H1 (cell line): Measurements from ENCODE around the gene OSTC. TPM values are rescaled to one million over a fixed set of nuclear protein-coding genes. Genes with fewer than 3 reads are reported as not detected.

Experiments
- CTCF ChIA-PET: fragments of 300-600 bp; sonication (Branson Sonifier 250); formaldehyde crosslinking; loops from one replicate; lab custom pipeline; 2021; ENCODE audit not compliant: partially characterized antibody; lab: Charles Lee
- POLR2A ChIA-PET: fragments of 300-600 bp; sonication (Branson Sonifier 250); formaldehyde crosslinking; loops from one replicate; lab custom pipeline; 2021; ENCODE audit warnings: inconsistent platforms; ENCODE audit not compliant: partially characterized antibody; lab: Charles Lee
- DNase-seq, 2 experiments: peaks; one replicate each; pipeline versions ENCODE4 v3.0.0 to v3.0.0-alpha.2; 2010 to 2022; ENCODE audit warnings: low spot score in 2 of 2, low read depth in 1 of 2, mixed read lengths in 1 of 2
- FAIRE-seq: peaks from 2 replicates; lab custom pipeline; 2011; peaks lifted over from hg19 to GRCh38; lab: Jason Lieb, UNC
- H2AFZ ChIP-seq: 2 replicates; pipeline ENCODE4 v1.8.1; 2012; ENCODE audit warnings: low read length, inconsistent platforms
- H2AK5ac ChIP-seq: 2 replicates; pipeline ENCODE4 v1.6.1; 2013; ENCODE audit warnings: low read depth, low read length
- H2BK120ac ChIP-seq: replicated peaks from 2 replicates; pipeline ENCODE3; 2013; ENCODE audit warnings: low read depth, low read length, inconsistent platforms
- H2BK12ac ChIP-seq: 2 replicates; pipeline ENCODE4 v1.6.1; 2013; ENCODE audit warnings: low read depth, low read length
- H2BK15ac ChIP-seq: 2 replicates; pipeline ENCODE4 v1.6.1; 2013; ENCODE audit warnings: low read length
- H2BK20ac ChIP-seq: 2 replicates; pipeline ENCODE4 v1.6.1; 2013; ENCODE audit warnings: low read length
- H2BK5ac ChIP-seq: 2 replicates; pipeline ENCODE4 v1.6.1; 2013; ENCODE audit warnings: low read depth, low read length
- H3K14ac ChIP-seq: 2 replicates; pipeline ENCODE4 v1.6.1; 2013; ENCODE audit warnings: inconsistent platforms; ENCODE audit not compliant: insufficient read length
- H3K18ac ChIP-seq: 2 replicates; pipeline ENCODE4 v1.6.1; 2013; ENCODE audit warnings: low read length; ENCODE audit errors: extremely low read depth
- H3K23ac ChIP-seq: 2 replicates; pipeline ENCODE4 v1.6.1; 2013; ENCODE audit warnings: inconsistent platforms; ENCODE audit not compliant: insufficient read length
- H3K23me2 ChIP-seq: 2 replicates; pipeline ENCODE4 v1.6.1; 2013; ENCODE audit warnings: low read depth, low read length
- H3K27ac ChIP-seq: 2 replicates; pipeline ENCODE4 v1.6.1; 2011; ENCODE audit warnings: low read depth, low read length, inconsistent platforms
- H3K27me3 ChIP-seq, 4 experiments: replicated peaks in 1 of 4; 1 replicate in 1 of 4; 2 replicates in 3 of 4; pipeline versions ENCODE4 v1.6.1 to v1.8.1; 2011 to 2013; ENCODE audit warnings: low read length in 3 of 4, mild to moderate bottlenecking in 3 of 4, inconsistent platforms in 2 of 4, mixed read lengths in 2 of 4, moderate library complexity in 1 of 4; ENCODE audit not compliant: control insufficient read depth in 3 of 4, insufficient read depth in 3 of 4; ENCODE audit errors: extremely low read depth in 1 of 4
- H3K36me3 ChIP-seq, 4 experiments: 2 replicates each; pipeline versions ENCODE4 v1.6.1 to v1.8.1; 2011 to 2013; ENCODE audit warnings: mild to moderate bottlenecking in 4 of 4, low read length in 3 of 4, moderate library complexity in 2 of 4, control low read depth in 1 of 4, inconsistent platforms in 1 of 4; ENCODE audit not compliant: insufficient read depth in 4 of 4, control insufficient read depth in 2 of 4
- H3K4ac ChIP-seq: replicated peaks from 2 replicates; pipeline ENCODE3; 2013; ENCODE audit warnings: low read length, low read depth, mixed read lengths, inconsistent platforms; ENCODE audit not compliant: insufficient read length
- H3K4me1 ChIP-seq, 4 experiments: replicated peaks in 1 of 4; 1 replicate in 1 of 4; 2 replicates in 3 of 4; pipeline versions ENCODE4 v1.6.1 to v1.8.1; 2011 to 2013; ENCODE audit warnings: low read length in 3 of 4, inconsistent platforms in 2 of 4, mixed read lengths in 1 of 4; ENCODE audit not compliant: insufficient read depth in 4 of 4, control insufficient read depth in 3 of 4
- H3K4me2 ChIP-seq, 2 experiments: 2 replicates each; pipeline versions ENCODE4 v1.6.1 to v1.8.1; 2011 to 2013; ENCODE audit warnings: low read depth in 2 of 2, low read length in 2 of 2, control low read depth in 1 of 2, inconsistent platforms in 1 of 2, mild to moderate bottlenecking in 1 of 2; ENCODE audit not compliant: insufficient read depth in 1 of 2
- H3K4me3 ChIP-seq, 4 experiments: fragments of 200-600, 300-600 bp in 1 of 4; sonication (generic), shearing (Covaris generic), sonication (Bioruptor Twin) in 1 of 4; 2 replicates each; pipeline versions ENCODE4 v1.5.1 to v1.8.1; 2011 to 2016; ENCODE audit warnings: low read length in 4 of 4, low read depth in 3 of 4, control low read depth in 2 of 4, inconsistent platforms in 2 of 4, mild to moderate bottlenecking in 2 of 4, mixed read lengths in 1 of 4, moderate library complexity in 1 of 4; ENCODE audit not compliant: insufficient read depth in 2 of 4; ENCODE audit errors: extremely low read depth in 1 of 4
- H3K56ac ChIP-seq: replicated peaks from 2 replicates; pipeline ENCODE3; 2013; ENCODE audit warnings: low read depth, mild to moderate bottlenecking, mixed read lengths, low read length, inconsistent platforms; ENCODE audit not compliant: insufficient read length
- H3K79me1 ChIP-seq: 2 replicates; pipeline ENCODE4 v1.6.1; 2013; ENCODE audit warnings: low read depth, low read length, control low read depth
- H3K79me2 ChIP-seq, 2 experiments: 2 replicates each; pipeline versions ENCODE4 v1.6.1 to v1.8.1; 2012 to 2013; ENCODE audit warnings: low read length in 2 of 2, mild to moderate bottlenecking in 2 of 2, inconsistent platforms in 1 of 2; ENCODE audit not compliant: insufficient read depth in 2 of 2, control insufficient read depth in 1 of 2
- H3K9ac ChIP-seq, 4 experiments: replicated peaks in 1 of 4; 1 replicate in 1 of 4; 2 replicates in 3 of 4; pipeline versions ENCODE4 v1.6.1 to v1.8.1; 2011 to 2013; ENCODE audit warnings: low read depth in 3 of 4, low read length in 3 of 4, control low read depth in 2 of 4, mild to moderate bottlenecking in 2 of 4, moderate library complexity in 2 of 4, inconsistent platforms in 1 of 4; ENCODE audit errors: extremely low read depth in 1 of 4
- H3K9me3 ChIP-seq, 2 experiments: 2 replicates each; pipeline versions ENCODE4 v1.6.1 to v1.8.1; 2012 to 2013; ENCODE audit warnings: mild to moderate bottlenecking in 2 of 2, moderate library complexity in 2 of 2, control low read depth in 1 of 2, inconsistent platforms in 1 of 2, low read depth in 1 of 2, low read length in 1 of 2, mixed read lengths in 1 of 2; ENCODE audit not compliant: insufficient read depth in 2 of 2
- H4K20me1 ChIP-seq, 2 experiments: replicated peaks in 1 of 2; 2 replicates each; pipeline versions ENCODE3 to v1.8.1; 2011 to 2013; ENCODE audit warnings: inconsistent platforms in 2 of 2, low read length in 2 of 2, mild to moderate bottlenecking in 1 of 2; ENCODE audit not compliant: insufficient read depth in 2 of 2, control insufficient read depth in 1 of 2
- H4K5ac ChIP-seq: 2 replicates; pipeline ENCODE4 v1.6.1; 2013; ENCODE audit warnings: low read length, low read depth, mixed read lengths, inconsistent platforms; ENCODE audit not compliant: insufficient read length
- H4K8ac ChIP-seq: 2 replicates; pipeline ENCODE4 v1.8.0; 2013; ENCODE audit warnings: mild to moderate bottlenecking, moderate library complexity, low read length, inconsistent platforms; ENCODE audit not compliant: insufficient read depth; ENCODE audit errors: extremely low read depth
- H4K91ac ChIP-seq: replicated peaks from 2 replicates; pipeline ENCODE3; 2013; ENCODE audit warnings: low read length, mixed read lengths, inconsistent platforms; ENCODE audit not compliant: insufficient read length
- FOSL1 ChIP-seq: IDR thresholded peaks from 2 replicates; pipeline ENCODE4 v1.6.1; 2011; ENCODE audit warnings: mild to moderate bottlenecking, low read depth, low read length, moderate library complexity; ENCODE audit not compliant: insufficient read depth
- KDM4A ChIP-seq: IDR thresholded peaks from one replicate; pipeline ENCODE4 v1.7.1; 2012; ENCODE audit warnings: low read depth, mild to moderate bottlenecking, moderate library complexity, low read length, inconsistent platforms; ENCODE audit not compliant: severe bottlenecking
- NANOG ChIP-seq: IDR thresholded peaks from 2 replicates; pipeline ENCODE4 v1.6.1; 2011; ENCODE audit warnings: low read length, low read depth, mild to moderate bottlenecking, inconsistent platforms; ENCODE audit not compliant: insufficient read depth, poor library complexity, severe bottlenecking
- RAD21 ChIP-seq, 2 experiments: IDR thresholded peaks in 1 of 2; conservative IDR thresholded peaks in 1 of 2; 2 replicates each; pipeline ENCODE4 v1.6.1; 2011; ENCODE audit warnings: low read depth in 2 of 2, low read length in 2 of 2, improper control_type of control experiment in 1 of 2, inconsistent platforms in 1 of 2, mild to moderate bottlenecking in 1 of 2, moderate library complexity in 1 of 2
- RFX5 ChIP-seq: IDR thresholded peaks from 2 replicates; pipeline ENCODE4 v1.6.1; 2011; ENCODE audit warnings: low read depth, low read length, improper control_type of control experiment, borderline replicate concordance
- TCF12 ChIP-seq: IDR thresholded peaks from 2 replicates; pipeline ENCODE4 v1.6.1; 2011; ENCODE audit warnings: low read depth, mild to moderate bottlenecking, low read length
- ZNF274 ChIP-seq: IDR thresholded peaks from 2 replicates; pipeline ENCODE4 v1.7.0; 2012; ENCODE audit warnings: low read length, borderline replicate concordance; ENCODE audit errors: extremely low read depth
- WGBS, 2 experiments: shearing (Covaris generic) in 1 of 2; methylation state at CpG; one replicate each; pipeline versions ENCODE4 v1.1.6 to v1.1.7; 2013 to 2015; ENCODE audit warnings: low lambda C conversion rate in 2 of 2, mixed read lengths in 2 of 2, inconsistent platforms in 1 of 2, low coverage in 1 of 2, missing lambda C conversion rate in 1 of 2; ENCODE audit not compliant: insufficient replicate concordance in 2 of 2, insufficient coverage in 1 of 2, insufficient read length in 1 of 2; ENCODE audit errors: extremely low coverage in 1 of 2, missing lambda C conversion rate in 1 of 2; 5-methylcytosine and 5-hydroxymethylcytosine counted together
- polyA plus RNA-seq, 7 experiments: library from polyadenylated mRNA; depleted of rRNA in 3 of 7; stranded (reverse) in 5 of 7; unstranded in 2 of 7; fragments of >200 nt in 5 of 7; fragments of 200-250 nt in 2 of 7; gene quantifications; 1 replicate in 5 of 7; 2 replicates in 1 of 7; 4 replicates in 1 of 7; pipeline versions ENCODE4 v1.2.1 to v1.2.3, GENCODE V29; 2011 to 2013; ENCODE audit warnings: missing spikeins in 2 of 7, mixed read lengths in 2 of 7
- total RNA-seq: library from RNA; stranded (reverse); fragmentation: NEBNext Ultra II Directional; extraction: Animal tissue kit (Norgen Biotek cat#: 25700); gene quantifications from 2 replicates; pipeline ENCODE4 v1.2.1, GENCODE V29; 2021
- TF ChIP-seq, protein P1 (sequence below): IDR thresholded peaks from 2 replicates; pipeline ENCODE4 v1.6.1; 2011; ENCODE audit warnings: low read depth, mild to moderate bottlenecking, low read length; ENCODE audit not compliant: insufficient read depth

The OSTC gene
- total and polyA plus RNA-seq, 2 of the 8 experiments (the other 6 are each of a cell fraction or from before 2014, with no cell fraction given): 165 to 176 TPM

DNA sequence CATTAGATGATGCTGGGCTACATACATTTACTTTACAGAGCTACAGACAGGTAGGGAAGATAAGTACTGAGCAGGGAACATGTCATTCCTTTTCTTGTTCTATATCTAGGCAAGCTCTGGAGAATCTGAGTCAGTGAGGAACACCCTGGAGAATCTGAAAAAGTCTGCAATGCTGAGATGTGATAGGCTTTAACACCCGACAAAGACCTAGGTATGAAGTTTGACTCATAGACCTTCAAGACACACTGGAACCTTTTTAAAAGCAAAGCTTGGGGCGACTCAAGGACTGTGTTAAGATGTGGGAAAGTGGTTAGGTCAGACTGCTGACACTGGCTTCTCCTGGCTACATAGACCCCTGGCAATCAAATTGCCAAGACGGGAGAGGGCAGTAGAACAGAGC is 42.8 kb downstream of the OSTC start:
- Histone ChIP-seq H4K8ac (no peak overlapping the region), H2BK12ac (no peak overlapping the region), H3K4ac (no peak overlapping the region), H4K91ac (no peak overlapping the region), H3K4me1 (peaks cover 0 to 3% (median under 1%) of the 10 kb centered on the region in 4 experiments; a peak in 2 of 7 replicates), H3K4me2 (no peak overlapping the region), H3K56ac (no peak overlapping the region), H2AK5ac (no peak overlapping the region), H3K23ac (no peak overlapping the region), H3K18ac (no peak overlapping the region), H2BK5ac (no peak overlapping the region), H3K9ac (no peak overlapping the region), H3K27me3 (no peaks in the 10 kb centered on the region), H3K27ac (no peak overlapping the region), H2AFZ (no peak overlapping the region; the same call in 1 of the 2 replicates), H3K79me1 (no peaks in the 10 kb centered on the region), H2BK15ac (no peak overlapping the region), H3K4me3 (no peak overlapping the region), H2BK20ac (no peak overlapping the region), H3K79me2 (no peaks in the 10 kb centered on the region), H4K5ac (no peak overlapping the region), H4K20me1 (no peaks in the 10 kb centered on the region), H2BK120ac (no peak overlapping the region), H3K23me2 (no peaks in the 10 kb centered on the region; the same call in 1 of the 2 replicates), H3K9me3 (no peaks in the 10 kb centered on the region), H3K36me3 (no peaks in the 10 kb centered on the region), H3K14ac (no peak overlapping the region)
- TF ChIP-seq TCF12 (no peak), RAD21 (IDR thresholded peaks at IDR 0.05 in 1 of 2, conservative IDR thresholded peaks at IDR 0.05 in 1 of 2; ENCODE audit: low read depth in 2 of 2, low read length in 2 of 2) (no peak), FOSL1 (no peak), KDM4A (no peak), RFX5 (no peak), ZNF274 (no peak), NANOG (no peak)
- TF ChIP-seq, protein P1, sequence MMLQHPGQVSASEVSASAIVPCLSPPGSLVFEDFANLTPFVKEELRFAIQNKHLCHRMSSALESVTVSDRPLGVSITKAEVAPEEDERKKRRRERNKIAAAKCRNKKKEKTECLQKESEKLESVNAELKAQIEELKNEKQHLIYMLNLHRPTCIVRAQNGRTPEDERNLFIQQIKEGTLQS: no peak
- POLR2A ChIA-PET: no interaction called here
- WGBS, 2 experiments: 89% methylated on average over 3 of the region's 3 CpGs; no CpG with 5 or more reads in 1 of the 2 experiments
- CTCF ChIA-PET: interaction anchor here (1.1 to 1.4 kb wide), 2 partner anchors 8 to 15 kb away, joined by 3 to 4 read pairs; no protein-coding TSS in a partner anchor
- FAIRE-seq: no peak
- no peak for DNase-seq
